ENCODE data around the gene MKLN1. TPM values are rescaled to one million over a fixed set of nuclear protein-coding genes. Genes with fewer than 3 reads are reported as not detected.

Gene MKLN1
- total RNA-seq, 1 experiment from 2014 or later, result 55.6 TPM

GRCh38 chr7:131371411-131371810 is 43.7 kb downstream of the MKLN1 start:
- no peak for DNase-seq (ENCODE audit: low read depth, low spot score)
- in situ Hi-C loops (cut with HindIII; ENCODE audit: low pct_unique_long_range_greater_than_20kb, low sequenced_read_pairs), result no loop called here

GRCh38 chr7:131372554-131372953 is 44.9 kb downstream of the MKLN1 start:
- DNase-seq (ENCODE audit: low read depth, low spot score), result no peak
- in situ Hi-C loops (cut with HindIII; ENCODE audit: low pct_unique_long_range_greater_than_20kb, low sequenced_read_pairs), result no loop called here

GRCh38 chr7:131374821-131375220 is 47.1 kb downstream of the MKLN1 start:
- in situ Hi-C loops (cut with HindIII; ENCODE audit: low pct_unique_long_range_greater_than_20kb, low sequenced_read_pairs), result no loop called here
- DNase-seq (ENCODE audit: low read depth, low spot score), result no peak

GRCh38 chr7:131381069-131381838 is 53.6 kb downstream of the MKLN1 start:
- in situ Hi-C loops (cut with HindIII; ENCODE audit: low pct_unique_long_range_greater_than_20kb, low sequenced_read_pairs), result no loop called here
- no peak for DNase-seq (ENCODE audit: low read depth, low spot score)

- DNase-seq (ENCODE audit: low read depth, low spot score), result no peak
- in situ Hi-C loops (cut with HindIII; ENCODE audit: low pct_unique_long_range_greater_than_20kb, low sequenced_read_pairs), result no loop called here
Observed at GRCh38 chr7:131383417-131384285, 56.0 kb downstream of the MKLN1 start.

- in situ Hi-C loops (cut with HindIII; ENCODE audit: low pct_unique_long_range_greater_than_20kb, low sequenced_read_pairs), result no loop called here
- DNase-seq (ENCODE audit: low read depth, low spot score), result no peak
Observed at GRCh38 chr7:131384286-131384635, 56.6 kb downstream of the MKLN1 start.

GRCh38 chr7:131385039-131385605 is 57.4 kb downstream of the MKLN1 start:
- no peak for DNase-seq (ENCODE audit: low read depth, low spot score)
- in situ Hi-C loops (cut with HindIII; ENCODE audit: low pct_unique_long_range_greater_than_20kb, low sequenced_read_pairs), result no loop called here

GRCh38 chr7:131388126-131388525 is 60.5 kb downstream of the MKLN1 start:
- in situ Hi-C loops (cut with HindIII; ENCODE audit: low pct_unique_long_range_greater_than_20kb, low sequenced_read_pairs), result no loop called here
- no peak for DNase-seq (ENCODE audit: low read depth, low spot score)

GRCh38 chr7:131390275-131390674 is 62.6 kb downstream of the MKLN1 start:
- in situ Hi-C loops (cut with HindIII; ENCODE audit: low pct_unique_long_range_greater_than_20kb, low sequenced_read_pairs), result no loop called here
- DNase-seq (ENCODE audit: low read depth, low spot score), result no peak

GRCh38 chr7:131391145-131391544 is 63.5 kb downstream of the MKLN1 start:
- in situ Hi-C loops (cut with HindIII; ENCODE audit: low pct_unique_long_range_greater_than_20kb, low sequenced_read_pairs), result no loop called here
- no peak for DNase-seq (ENCODE audit: low read depth, low spot score)

- no peak for DNase-seq (ENCODE audit: low read depth, low spot score)
- in situ Hi-C loops (cut with HindIII; ENCODE audit: low pct_unique_long_range_greater_than_20kb, low sequenced_read_pairs), result loop anchor here (25.0 kb wide), 1 partner anchor 313 kb away; no protein-coding TSS in a partner anchor
Observed at GRCh38 chr7:131400681-131401176, 73.1 kb downstream of the MKLN1 start.

GRCh38 chr7:131401194-131401593 is 73.5 kb downstream of the MKLN1 start:
- no peak for DNase-seq (ENCODE audit: low read depth, low spot score)
- in situ Hi-C loops (cut with HindIII; ENCODE audit: low pct_unique_long_range_greater_than_20kb, low sequenced_read_pairs), result loop anchor here (25.0 kb wide), 1 partner anchor 314 kb away; no protein-coding TSS in a partner anchor

- no peak for DNase-seq (ENCODE audit: low read depth, low spot score)
- in situ Hi-C loops (cut with HindIII; ENCODE audit: low pct_unique_long_range_greater_than_20kb, low sequenced_read_pairs), result loop anchor here (25.0 kb wide), 1 partner anchor 316 kb away; no protein-coding TSS in a partner anchor
Observed at GRCh38 chr7:131403322-131403721, 75.6 kb downstream of the MKLN1 start.

- in situ Hi-C loops (cut with HindIII; ENCODE audit: low pct_unique_long_range_greater_than_20kb, low sequenced_read_pairs), result loop anchor here (25.0 kb wide), 1 partner anchor 317 kb away; no protein-coding TSS in a partner anchor
- no peak for DNase-seq (ENCODE audit: low read depth, low spot score)
Observed at GRCh38 chr7:131404226-131404911, 76.7 kb downstream of the MKLN1 start.

GRCh38 chr7:131409129-131409766 is 81.6 kb downstream of the MKLN1 start:
- DNase-seq (ENCODE audit: low read depth, low spot score), result no peak
- in situ Hi-C loops (cut with HindIII; ENCODE audit: low pct_unique_long_range_greater_than_20kb, low sequenced_read_pairs), result loop anchor here (25.0 kb wide), 1 partner anchor 322 kb away; no protein-coding TSS in a partner anchor

- DNase-seq (ENCODE audit: low read depth, low spot score), result no peak
- in situ Hi-C loops (cut with HindIII; ENCODE audit: low pct_unique_long_range_greater_than_20kb, low sequenced_read_pairs), result loop anchor here (25.0 kb wide), 1 partner anchor 325 kb away; no protein-coding TSS in a partner anchor
Observed at GRCh38 chr7:131412031-131412430, 84.4 kb downstream of the MKLN1 start.

GRCh38 chr7:131413711-131414110 is 86.0 kb downstream of the MKLN1 start:
- in situ Hi-C loops (cut with HindIII; ENCODE audit: low pct_unique_long_range_greater_than_20kb, low sequenced_read_pairs), result loop anchor here (25.0 kb wide), 1 partner anchor 326 kb away; no protein-coding TSS in a partner anchor
- DNase-seq (ENCODE audit: low read depth, low spot score), result no peak
